ENCODE data around the gene COL24A1. TPM values are rescaled to one million over a fixed set of nuclear protein-coding genes. Genes with fewer than 3 reads are reported as not detected.

The COL24A1 gene
- total RNA-seq, 1 donor: 3.9 TPM

GRCh38 chr1:86061551-86061990 is 95.0 kb downstream of the COL24A1 start:
- DNase-seq (ENCODE audit: low read depth): no peak
- no peak for TF ChIP-seq CTCF (IDR thresholded peaks at IDR 0.05; ENCODE audit: insufficient read depth, low read depth, low read length)
- H3K4me3 ChIP-seq (ENCODE audit: low read depth, low read length): no peak overlapping the region

GRCh38 chr1:86054396-86054795 is 102.2 kb downstream of the COL24A1 start:
- TF ChIP-seq CTCF (IDR thresholded peaks at IDR 0.05; ENCODE audit: insufficient read depth, low read depth, low read length): no peak
- H3K4me3 ChIP-seq (ENCODE audit: low read depth, low read length): no peak overlapping the region
- DNase-seq (ENCODE audit: low read depth): no peak

GRCh38 chr1:86052948-86053698 is 103.4 kb downstream of the COL24A1 start:
- no peak for DNase-seq (ENCODE audit: low read depth)
- TF ChIP-seq CTCF (IDR thresholded peaks at IDR 0.05; ENCODE audit: insufficient read depth, low read depth, low read length): no peak
- H3K4me3 ChIP-seq (ENCODE audit: low read depth, low read length): no peak overlapping the region

GRCh38 chr1:86035101-86035500 is 121.5 kb downstream of the COL24A1 start:
- TF ChIP-seq CTCF (IDR thresholded peaks at IDR 0.05; ENCODE audit: insufficient read depth, low read depth, low read length): no peak
- DNase-seq (ENCODE audit: low read depth): no peak

GRCh38 chr1:86030180-86030579 is 126.4 kb downstream of the COL24A1 start:
- TF ChIP-seq CTCF (IDR thresholded peaks at IDR 0.05; ENCODE audit: insufficient read depth, low read depth, low read length): no peak
- no peak overlapping the region for H3K4me3 ChIP-seq (ENCODE audit: low read depth, low read length)
- no peak for DNase-seq (ENCODE audit: low read depth)

More at GRCh38 chr1:86035101-86035500, 121.5 kb downstream of the COL24A1 start:
- no peak overlapping the region for H3K4me3 ChIP-seq (ENCODE audit: low read depth, low read length)

GRCh38 chr1:86018283-86018923 is 138.2 kb downstream of the COL24A1 start:
- H3K4me3 ChIP-seq (ENCODE audit: low read depth, low read length): no peak overlapping the region
- TF ChIP-seq CTCF (IDR thresholded peaks at IDR 0.05; ENCODE audit: insufficient read depth, low read depth, low read length): peak; percentile 85
- DNase-seq (ENCODE audit: low read depth): peak; percentile 44
